HG02759 (cell line): Measurements from ENCODE around the gene ZER1.
A peak's percentile ranks its signal among the peaks of the same experiment; 100 is the strongest.
"Not testable (repeated sequence)": the region's sequence is repeated elsewhere in the genome, so short reads cannot be mapped to it uniquely, and the experiment has no call there.

Experiments
- ATAC-seq: cut with Tn5 transposase; IDR thresholded peaks from one replicate; pipeline ENCODE4 v1.9.1; 2021; ENCODE audit warnings: mild to moderate bottlenecking, moderate library complexity; ENCODE audit not compliant: unreplicated experiment

ZER1 gene

DNA sequence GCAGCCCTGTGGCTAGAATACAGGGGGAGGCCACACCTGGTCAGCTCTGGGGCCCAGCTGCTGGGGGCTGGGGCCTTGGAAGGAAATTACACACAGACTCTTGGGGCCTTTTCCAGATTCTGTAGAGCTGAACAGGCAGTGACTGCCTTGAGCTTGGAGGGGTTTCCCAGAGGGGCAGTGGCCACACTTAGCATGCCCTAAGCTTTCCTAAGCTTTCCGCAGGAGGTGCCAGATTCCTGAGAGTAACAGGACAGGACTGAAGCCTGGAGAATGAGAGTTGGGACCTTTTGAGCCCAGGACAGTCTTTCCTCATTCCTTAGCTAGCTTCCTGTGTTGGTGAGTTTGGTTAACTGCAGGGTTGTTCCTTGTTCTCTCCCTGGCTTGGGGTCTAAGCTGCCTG is 16.7 kb upstream of the ZER1 start:
- ATAC-seq = no peak

- no peak for ATAC-seq
Observed at GRCh38 chr9:128787659-128788058, 15.9 kb upstream of the ZER1 start.

DNA sequence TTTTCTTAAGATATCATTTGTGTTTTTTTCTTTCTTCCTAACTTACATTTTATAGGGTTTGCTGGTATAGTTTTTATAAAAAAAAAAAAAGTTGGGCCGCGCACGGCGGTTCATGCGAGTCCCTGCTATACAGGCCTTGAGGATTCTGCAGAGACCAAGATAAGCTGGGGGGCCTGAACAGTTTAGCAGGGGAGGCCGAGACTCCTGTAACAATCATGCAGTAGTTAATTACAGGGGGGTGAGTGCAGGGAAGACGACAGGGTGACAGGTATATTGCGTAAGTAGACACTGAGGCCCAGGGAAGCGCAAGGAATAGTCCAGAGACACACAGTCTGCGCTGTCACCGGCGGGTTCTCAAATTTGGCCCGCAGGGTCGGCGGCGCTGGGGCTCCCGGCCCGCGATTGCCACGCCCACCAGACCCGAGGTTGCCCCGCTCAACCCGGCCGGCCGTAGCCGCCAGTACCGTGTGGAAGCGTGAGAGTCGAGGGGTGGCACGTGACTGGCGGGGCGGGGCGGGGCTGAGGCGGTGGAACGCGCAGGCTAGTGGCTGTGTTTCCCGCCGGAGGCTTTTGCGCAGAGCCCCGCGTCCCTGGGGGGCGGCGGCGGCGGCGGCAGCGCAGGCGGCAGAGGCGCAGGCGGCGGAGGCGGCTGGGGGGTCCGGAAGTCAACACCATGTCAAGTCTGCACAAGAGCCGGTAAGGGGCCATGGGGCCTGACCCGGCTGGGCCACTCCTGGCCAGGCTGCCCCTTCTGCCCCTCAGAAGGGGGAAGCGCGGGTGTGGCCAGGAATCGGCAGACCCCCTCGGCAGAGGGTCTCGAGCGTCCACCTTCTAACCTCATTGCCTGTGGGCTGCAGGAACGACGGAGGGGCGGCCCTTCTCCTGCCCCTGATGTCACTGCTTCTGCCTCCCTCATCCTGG is 15.2 kb upstream of the ZER1 start, which contains the start of gene TBC1D13:
TSS of gene TBC1D13 (plus strand) at position 573 of the 921 bp plus-strand sequence. CDS start at position 674, 101 bp downstream.
- peak; percentile 96 for ATAC-seq

DNA sequence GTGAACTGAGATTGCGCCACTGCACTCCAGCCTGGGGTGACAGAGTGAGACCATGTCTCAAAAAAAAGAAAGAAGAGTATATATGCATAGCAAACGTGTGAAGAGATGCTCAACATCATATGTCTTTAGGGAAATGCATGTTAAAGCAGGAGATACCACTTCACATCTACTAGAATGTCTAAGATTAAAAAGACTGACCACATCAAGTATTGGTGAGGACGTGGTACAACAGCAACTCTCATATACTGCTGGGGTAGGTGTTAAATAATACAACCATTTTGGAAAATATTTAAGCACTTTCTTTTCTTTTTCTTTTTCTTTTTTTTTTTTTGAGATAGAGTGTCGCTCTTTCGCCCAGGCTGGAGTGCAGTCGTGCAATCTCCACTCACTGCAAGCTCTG is 13.7 kb upstream of the ZER1 start:
- ATAC-seq = no peak

- no peak for ATAC-seq
Observed at GRCh38 chr9:128782669-128783068, 10.9 kb upstream of the ZER1 start.

DNA sequence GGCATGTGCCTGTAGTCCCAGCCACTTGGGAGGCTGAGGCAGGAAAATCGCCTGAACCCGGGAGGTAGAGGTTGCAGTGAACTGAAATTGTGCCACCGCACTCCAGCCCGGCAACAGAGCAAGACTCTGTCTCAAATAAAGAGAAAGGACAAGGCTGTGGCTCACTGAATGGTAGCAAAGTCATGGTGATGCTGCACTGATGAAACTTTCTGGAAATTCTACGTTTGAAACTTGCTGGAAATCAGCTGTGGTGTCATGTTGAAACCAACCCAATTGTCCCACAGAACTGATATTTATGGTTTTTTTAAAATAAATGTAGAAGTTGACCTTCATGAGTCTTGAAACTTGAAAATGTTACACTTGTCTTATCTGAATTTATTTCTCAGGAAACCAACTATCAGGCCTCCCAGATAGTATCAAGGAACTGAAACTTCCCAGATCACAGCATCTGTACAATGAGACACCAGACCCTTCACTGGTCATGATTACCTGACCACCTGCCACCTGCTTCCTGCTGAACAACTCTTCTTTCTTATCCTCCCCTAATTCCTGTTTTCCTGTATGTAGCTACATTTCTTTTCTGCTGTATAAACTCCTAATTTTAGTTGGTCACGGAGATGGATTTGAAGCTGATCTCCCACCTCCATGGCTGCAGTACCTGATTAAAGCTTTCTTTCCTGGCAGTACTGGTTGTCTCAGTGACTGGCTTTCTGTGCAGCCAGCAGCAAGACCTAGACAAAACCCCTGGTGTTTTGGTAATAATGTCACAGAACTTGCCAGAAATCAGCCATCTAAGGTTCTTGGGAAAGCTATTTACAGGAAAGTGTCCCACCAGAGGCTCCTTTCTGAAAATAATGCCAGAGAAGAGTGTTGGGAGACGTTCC is 9.7 kb upstream of the ZER1 start:
- no peak for ATAC-seq

DNA sequence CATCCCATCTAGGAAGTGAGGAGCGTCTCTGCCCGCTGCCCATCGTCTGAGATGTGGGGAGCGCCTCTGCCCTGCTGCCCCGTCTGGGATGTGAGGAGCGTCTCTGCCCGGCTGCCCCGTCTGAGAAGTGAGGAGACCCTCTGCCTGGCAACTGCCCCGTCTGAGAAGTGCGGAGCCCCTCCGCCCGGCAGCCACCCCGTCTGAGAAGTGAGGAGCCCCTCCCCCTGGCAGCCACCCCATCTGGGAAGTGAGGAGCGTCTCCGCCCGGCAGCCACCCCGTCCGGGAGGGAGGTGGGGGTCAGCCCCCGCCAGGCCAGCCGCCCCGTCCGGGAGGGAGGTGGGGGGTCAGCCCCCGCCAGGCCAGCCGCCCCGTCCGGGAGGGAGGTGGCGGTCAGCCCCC is 8.4 kb upstream of the ZER1 start:
- ATAC-seq = not testable (repeated sequence)

GRCh38 chr9:128774804-128775203 is 3.1 kb upstream of the ZER1 start:
- ATAC-seq = no peak

DNA sequence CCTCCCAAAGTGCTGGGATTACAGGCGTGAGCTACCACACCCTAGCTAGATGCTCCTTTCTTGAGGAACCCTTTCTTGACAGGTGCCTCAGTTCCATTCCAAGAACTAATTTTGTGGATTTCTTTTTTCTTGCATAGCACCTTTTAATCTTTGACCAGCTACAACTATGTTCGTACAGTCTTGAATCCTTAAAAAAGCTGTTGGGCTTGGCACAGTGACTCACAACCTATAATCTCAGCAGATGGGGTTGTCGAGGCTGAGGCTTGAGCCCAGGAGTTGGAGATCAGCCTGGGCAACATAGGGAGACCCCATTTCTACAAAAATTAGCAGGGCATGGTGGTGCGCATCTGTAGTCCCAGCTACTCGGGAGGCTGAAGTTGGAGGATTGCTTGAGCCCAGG is 1.3 kb upstream of the ZER1 start:
- no peak for ATAC-seq

- peak; percentile 34 for ATAC-seq
Observed at GRCh38 chr9:128771094-128771721, 519 bp downstream of the ZER1 start.

DNA sequence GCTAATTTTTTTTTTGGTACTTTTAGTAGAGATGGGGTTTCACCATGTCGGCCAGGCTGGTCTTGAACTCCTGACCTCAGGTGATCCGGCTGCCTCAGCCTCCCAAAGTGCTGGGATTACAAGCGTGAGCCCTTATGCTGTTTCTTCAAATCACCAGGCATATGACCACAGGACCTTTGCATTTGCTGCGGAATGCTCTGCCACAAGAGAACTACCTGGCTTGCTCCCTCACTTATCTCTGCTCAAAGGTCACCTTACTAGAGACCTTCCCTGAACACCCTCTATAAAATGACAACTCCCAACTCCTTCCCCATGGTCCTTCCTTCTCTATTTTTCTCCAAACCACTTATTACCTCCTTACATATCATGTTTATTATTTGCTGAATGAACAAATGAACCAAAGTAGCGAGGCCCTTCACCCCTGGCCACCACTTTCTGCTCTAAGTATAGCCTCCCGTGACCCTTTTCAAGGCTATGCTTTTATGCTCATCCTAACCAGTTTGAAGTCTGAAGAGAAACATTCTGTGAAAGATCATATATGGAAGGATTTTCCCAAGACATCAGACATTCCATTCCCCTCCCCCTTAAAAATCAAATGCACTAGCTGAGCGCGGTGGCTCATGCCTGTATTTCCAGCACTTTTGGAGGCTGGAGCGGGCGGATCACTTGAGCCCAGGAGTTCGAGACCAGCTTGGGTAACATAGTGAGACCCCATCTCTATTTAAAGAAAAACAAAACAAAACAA is 1.3 kb downstream of the ZER1 start:
- ATAC-seq = no peak

DNA sequence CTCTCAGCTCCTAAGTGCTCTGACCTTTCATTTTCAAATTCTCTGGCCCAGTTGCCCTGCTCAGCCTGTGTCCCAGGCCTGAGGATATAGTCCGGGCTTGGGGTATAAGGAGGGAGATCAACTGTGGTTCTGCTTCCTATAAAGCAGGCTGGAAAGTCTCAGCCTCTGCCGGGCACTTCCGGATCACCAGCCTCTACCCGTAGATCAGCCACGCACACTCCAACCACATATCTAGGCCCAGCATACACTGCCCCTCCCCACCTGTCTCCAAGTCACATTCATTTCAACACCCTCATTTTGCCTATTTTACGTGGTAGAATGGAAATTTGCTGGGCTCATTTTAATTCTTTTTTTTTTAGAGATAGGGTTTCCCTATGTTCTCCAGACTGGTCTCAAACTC is 3.1 kb downstream of the ZER1 start:
- ATAC-seq = no peak

DNA sequence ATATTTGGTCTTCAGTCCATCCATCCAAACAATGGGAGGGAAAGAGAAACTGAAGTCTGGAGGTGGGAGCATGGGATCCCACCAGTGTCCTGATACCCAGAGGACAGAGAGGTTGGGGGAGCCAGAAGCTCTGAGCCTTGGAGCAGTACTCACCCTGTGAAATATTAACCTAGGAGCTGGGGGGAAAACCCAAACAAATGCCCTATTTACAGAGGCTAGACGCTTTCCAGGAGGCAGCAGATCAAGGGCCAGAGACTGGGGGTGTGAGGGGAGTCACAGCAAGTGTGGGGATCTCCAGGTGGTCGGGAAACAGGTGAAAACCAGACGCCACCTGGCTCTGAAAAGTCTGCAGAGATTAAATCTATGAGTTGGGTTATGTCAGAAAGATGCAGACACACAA is 6.2 kb downstream of the ZER1 start:
- ATAC-seq = no peak

- ATAC-seq = no peak
Observed at GRCh38 chr9:128764361-128764760, 7.4 kb downstream of the ZER1 start.

DNA sequence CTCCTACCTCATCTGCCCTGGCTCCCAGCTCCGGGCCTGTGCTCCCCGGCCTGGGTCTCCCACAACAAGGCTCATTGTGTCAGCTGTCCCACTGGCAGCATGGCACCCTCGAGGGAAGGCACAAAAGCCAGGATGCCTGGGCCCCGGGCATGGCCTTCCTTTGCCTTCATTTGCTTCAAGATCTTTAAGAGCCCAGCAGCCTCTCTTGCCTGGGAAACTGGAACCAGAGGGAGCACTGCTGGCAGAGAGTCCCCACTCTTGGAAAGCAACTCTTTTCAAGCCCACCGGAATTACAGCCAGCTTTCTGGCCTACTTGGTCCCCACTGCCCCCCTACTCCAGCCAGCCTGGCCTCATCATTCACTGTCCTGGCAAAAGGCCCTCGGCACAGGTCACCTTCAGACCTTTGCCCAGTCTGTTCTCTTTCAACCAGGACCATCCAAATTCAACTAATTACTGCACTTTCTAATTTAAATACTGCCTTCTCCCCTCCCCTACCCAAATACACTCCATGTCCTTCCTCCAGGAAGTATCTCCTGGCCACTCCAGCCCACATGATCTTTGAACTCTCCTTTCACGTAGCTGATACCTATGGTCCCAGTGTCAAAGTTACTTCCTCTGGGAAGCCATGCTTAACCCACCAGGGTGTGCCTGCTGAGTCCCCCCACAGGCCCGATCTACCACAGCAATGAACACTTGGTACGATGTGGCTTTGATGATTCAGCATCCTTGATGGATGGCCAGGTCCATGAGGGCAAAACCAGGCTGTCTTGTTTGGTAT is 8.9 kb downstream of the ZER1 start:
- no peak for ATAC-seq

GRCh38 chr9:128757602-128758001 is 14.1 kb downstream of the ZER1 start:
- no peak for ATAC-seq

GRCh38 chr9:128753627-128754026 is 18.1 kb downstream of the ZER1 start:
- ATAC-seq = no peak

GRCh38 chr9:128750926-128751595 is 20.7 kb downstream of the ZER1 start:
- ATAC-seq = no peak

DNA sequence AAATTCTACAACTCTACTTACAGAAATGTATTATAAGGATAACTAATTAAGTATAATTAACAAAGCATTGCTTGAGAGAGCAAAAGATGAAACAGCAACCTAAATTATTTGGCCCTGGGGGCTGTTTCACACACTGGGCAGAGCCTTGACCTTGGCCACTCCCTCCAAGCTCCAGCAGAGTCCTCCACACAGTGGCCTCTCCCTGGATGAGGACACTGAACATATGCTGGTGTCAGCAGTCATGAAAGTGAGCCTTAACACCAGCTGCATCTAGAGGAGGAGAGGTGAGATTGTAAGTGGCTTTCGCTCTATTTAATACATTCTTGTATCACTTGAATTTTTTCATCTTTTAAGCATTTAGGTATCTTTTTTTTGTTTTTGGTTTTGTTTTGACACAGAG is 24.5 kb downstream of the ZER1 start:
- no peak for ATAC-seq
